Stimulated activated CD8-positive, alpha-beta memory T cell treated with anti-CD3 and anti-CD28 coated beads, Interleukin-2, amount 100 ng/mL, for 1 hour (primary cell): ENCODE measurements around the gene FARSA.
"Not testable (repeated sequence)": the region's sequence is repeated elsewhere in the genome, so short reads cannot be mapped to it uniquely, and the experiment has no call there.

ENCODE experiments used
- DNase-seq, 2 donors: peaks; one replicate each; pipeline ENCODE4 v3.0.0-alpha.2; 2020; ENCODE audit warnings: low read depth in 2 of 2

Gene FARSA

GRCh38 chr19:12953799-12954611, 20.5 kb upstream of the FARSA start:
- DNase-seq, result no peak

GRCh38 chr19:12953138-12953798, 19.8 kb upstream of the FARSA start:
- DNase-seq, result no peak

- DNase-seq, result no peak
These were observed 19.1 kb upstream of the FARSA start for GRCh38 chr19:12952488-12953137.

GRCh38 chr19:12952050-12952449, 18.5 kb upstream of the FARSA start:
- DNase-seq, result not testable (repeated sequence)

- no peak for DNase-seq
These were observed 16.1 kb upstream of the FARSA start for GRCh38 chr19:12949363-12950283.

DNA sequence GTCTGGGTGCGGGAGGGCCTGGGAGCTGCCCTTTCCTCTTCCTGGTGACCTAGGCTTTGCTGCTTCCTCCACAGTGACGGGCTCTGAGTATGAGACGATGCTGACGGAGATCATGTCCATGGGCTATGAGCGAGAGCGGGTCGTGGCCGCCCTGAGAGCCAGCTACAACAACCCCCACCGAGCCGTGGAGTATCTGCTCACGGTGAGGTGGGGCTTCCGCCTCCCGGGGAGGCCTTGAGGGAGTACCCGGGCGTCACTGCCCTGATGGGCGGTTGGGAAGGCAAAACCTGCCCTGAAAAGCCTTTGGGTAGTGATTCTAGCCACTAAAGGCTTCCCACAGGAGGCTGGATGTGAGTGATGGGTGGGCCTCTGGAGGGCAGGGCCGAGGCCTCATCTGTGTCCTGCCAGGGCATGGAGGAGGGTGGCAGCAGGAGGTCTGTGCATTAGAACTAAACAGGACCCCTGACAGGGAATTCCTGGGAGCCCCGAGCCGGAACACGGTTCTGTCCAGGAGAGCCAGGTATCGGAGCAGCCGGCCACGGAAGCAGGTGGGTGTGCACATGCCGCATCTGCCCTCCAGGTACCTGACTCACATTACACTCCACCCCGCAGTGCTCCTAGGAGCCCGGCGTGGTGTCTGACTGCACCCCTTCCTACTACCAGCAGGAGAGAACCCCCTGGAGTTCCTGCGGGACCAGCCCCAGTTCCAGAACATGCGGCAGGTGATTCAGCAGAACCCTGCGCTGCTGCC, 15.3 kb upstream of the FARSA start:
- DNase-seq, result no peak

DNA sequence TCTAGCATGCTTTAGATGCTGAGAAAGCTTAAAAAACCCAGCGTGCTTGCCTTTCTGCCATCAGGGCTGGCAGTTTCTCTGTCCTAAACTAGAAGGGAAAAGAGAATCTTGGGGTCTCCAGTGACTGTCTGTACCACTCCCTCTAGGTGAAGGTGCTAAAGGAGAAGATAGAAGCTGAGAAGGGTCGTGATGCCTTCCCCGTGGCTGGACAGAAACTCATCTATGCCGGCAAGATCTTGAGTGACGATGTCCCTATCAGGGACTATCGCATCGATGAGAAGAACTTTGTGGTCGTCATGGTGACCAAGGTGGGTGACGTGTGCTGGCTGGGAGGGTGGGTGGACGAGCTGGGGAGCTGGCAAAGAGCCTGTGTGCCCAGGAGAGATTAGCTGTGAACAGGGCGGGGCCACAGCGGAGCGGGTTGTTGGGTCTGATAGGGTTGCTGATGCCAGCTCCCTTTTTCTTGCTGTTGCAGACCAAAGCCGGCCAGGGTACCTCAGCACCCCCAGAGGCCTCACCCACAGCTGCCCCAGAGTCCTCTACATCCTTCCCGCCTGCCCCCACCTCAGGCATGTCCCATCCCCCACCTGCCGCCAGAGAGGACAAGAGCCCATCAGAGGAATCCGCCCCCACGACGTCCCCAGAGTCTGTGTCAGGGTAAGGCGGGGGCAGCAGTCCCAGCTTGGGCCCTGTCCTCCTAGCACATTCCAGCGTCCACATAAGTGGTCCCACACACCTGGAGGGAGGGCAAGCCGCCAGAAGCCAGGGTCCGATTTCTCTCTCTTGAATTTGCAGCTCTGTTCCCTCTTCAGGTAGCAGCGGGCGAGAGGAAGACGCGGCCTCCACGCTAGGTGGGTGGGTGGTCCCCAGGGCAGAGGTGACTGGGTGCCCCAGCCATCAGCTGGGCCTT, 14.4 kb upstream of the FARSA start:
- no peak for DNase-seq

DNA sequence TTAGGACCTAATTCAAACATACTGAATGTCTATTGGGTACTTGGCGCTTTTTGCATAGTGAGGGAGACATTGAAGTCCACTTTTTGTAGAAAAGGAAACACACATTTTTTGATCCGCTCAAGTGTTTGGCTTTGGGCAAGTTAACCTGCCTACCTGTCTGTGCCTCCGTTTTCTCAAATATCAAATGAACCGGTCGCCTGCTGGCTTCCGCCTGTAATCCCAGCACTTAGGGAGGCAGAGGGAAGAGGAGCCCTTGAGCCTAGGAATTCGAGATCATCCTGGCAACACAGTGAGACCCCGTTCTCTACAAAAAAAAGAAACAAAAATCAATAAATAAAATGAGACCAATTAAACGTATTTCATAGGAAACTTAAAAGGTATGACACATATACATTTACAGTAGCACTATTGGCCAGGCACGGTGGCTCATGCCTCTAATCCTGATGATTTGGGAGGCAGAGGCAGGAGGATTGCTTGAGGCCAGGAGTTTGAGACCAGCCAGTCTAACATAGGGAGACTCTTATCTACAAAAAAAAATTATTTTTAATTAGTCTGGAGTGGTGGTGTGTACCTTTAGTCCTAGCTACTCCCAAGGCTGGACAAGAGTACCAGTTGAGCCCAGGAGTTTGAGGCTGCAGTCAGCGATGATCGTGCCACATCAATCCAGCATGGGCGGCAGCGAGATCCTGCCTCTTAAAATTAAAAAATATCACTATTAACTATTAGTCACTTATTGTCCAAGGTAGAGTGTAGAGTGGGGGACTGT, 13.4 kb upstream of the FARSA start:
- no peak for DNase-seq

DNA sequence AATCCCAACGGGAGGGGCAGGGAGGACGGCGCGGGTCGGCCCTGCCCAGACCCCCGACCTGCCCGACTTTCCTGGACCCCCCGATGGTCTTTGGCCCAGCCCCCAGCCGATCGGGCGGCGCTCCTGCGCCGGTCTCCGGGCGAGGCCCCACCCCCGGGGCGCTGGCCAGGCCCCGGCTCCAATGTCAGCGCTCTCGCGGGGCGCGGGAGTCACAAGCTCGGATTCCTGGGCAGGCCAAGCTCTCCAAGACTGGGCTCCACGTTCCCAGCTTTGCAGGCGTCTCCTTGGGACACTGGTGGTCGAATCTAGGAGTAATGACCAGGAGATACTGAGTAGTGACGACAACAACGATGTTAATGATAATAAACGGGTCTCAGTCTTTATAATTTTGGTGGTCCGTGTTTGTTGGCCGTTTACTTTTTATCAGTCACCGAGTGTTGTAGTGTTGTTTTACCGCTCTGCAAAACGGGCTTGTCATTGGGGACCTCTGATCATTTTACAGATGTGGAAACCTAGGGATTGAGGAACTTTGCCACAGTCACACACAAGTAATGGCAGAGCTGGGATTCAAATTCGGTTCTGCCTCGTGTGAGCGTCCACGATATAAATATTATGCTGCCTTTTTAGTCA, 12.7 kb upstream of the FARSA start:
- peak in 1 of 2 donors; percentile 33 for DNase-seq

- DNase-seq, result peak; percentile 97 to 98
These were observed 12.1 kb upstream of the FARSA start, which contains the start of gene RAD23A for GRCh38 chr19:12945479-12946091. Gene RAD23A, plus strand, starts transcription at chr19:12945862. Its CDS starts 87 bp downstream, at chr19:12945949.

DNA sequence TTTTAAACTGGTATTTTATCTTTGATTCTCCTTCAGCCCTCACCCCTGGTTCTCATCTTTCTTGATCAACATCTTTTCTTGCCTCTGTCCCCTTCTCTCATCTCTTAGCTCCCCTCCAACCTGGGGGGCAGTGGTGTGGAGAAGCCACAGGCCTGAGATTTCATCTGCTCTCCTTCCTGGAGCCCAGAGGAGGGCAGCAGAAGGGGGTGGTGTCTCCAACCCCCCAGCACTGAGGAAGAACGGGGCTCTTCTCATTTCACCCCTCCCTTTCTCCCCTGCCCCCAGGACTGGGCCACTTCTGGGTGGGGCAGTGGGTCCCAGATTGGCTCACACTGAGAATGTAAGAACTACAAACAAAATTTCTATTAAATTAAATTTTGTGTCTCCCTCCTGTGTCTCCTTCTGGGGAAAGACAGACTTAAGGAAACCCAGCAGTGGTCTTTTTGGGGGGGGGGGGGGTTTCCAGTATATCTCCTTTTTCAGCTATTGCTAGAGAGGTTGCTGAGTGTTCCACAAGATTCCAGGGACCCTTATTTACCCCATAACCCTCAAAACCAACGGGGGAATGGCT, 10.7 kb upstream of the FARSA start:
- DNase-seq, result no peak

GRCh38 chr19:12943437-12944044, 10.0 kb upstream of the FARSA start:
- DNase-seq, result no peak

DNA sequence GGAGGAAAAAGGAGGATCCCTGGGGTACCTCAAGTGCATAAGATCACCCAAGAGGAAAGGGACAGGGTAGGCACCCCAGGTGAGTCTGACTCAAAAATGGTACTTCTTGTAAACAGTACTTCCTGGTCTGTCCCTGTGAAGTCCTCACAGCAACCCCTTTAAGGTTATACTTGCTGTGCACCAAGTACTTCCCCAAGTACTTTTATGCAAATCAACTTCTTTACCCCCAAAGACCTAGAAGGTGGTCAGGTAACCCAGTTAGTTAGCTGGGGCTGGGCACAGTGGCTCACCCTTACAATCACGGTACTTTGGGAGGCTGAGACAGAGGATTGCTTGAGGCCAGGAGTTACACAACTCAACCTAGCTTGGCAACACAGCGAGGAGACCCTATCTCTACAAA, 7.4 kb upstream of the FARSA start:
- DNase-seq, result no peak

GRCh38 chr19:12939975-12940423, 6.5 kb upstream of the FARSA start:
- DNase-seq, result no peak

DNA sequence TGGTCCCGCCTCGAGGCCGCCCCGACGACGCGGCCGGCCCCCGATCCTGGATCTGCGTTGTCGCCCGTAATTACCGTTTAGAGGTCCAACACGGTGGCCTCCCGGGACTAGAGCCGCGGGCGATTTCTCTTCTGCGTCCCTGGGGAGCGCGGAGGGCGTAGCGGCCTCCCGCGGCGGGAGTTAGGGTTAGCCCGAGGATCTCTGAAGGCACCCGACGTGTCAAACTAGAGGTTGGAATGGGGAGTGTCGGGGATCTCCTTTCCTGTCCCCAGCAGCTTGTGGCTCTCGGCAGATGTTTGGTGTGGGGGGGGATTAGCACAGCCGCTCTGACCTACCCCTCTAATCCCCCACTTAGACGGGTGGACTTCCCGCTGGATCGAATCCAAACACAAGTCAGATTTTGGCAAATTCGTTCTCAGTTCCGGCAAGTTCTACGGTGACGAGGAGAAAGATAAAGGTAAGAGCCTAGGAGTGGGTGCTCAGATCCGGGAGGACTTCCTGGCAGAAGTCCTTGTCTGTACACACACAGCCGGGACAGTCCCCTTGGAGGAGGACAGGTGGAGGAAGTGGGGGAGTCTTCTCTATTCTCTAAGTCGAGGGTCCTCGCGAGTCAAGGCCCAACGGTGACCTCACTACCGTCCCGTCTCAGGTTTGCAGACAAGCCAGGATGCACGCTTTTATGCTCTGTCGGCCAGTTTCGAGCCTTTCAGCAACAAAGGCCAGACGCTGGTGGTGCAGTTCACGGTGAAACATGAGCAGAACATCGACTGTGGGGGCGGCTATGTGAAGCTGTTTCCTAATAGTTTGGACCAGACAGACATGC, 5.5 kb upstream of the FARSA start:
- no peak for DNase-seq
